Measurements from ENCODE around the gene MVK.

The MVK gene

GRCh38 chr12:109573029-109573913 lies at the start of gene MVK, which contains the start of gene MMAB:
Gene MVK, plus strand, starts transcription at chr12:109573794. Its CDS starts 1,029 bp downstream, at chr12:109574823.
Gene MMAB, minus strand, starts transcription at chr12:109573504. Its CDS starts 24 bp downstream, at chr12:109573480.
- DNase-seq: peak; percentile 100

GRCh38 chr12:109524466-109525278 lies 48.9 kb upstream of the MVK start:
- no peak for DNase-seq

DNA sequence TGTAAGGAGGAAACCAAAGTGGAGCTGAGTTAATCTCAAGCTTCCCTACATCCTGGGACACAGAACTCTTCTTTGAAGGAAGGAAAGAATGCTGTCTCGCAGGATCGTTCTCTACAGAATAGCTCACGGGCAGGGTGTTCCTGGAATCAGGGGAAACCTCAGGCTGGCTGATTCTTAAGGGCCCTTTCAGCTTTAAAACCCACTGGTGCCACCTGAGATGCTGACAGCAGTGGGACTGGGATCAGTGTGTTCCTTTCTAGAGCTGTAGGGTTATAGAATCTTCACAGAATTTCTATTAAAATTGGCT lies 48.4 kb upstream of the MVK start:
- DNase-seq: no peak

GRCh38 chr12:109527489-109528123 lies 46.0 kb upstream of the MVK start:
- no peak for DNase-seq

- DNase-seq: no peak
These were observed 43.6 kb upstream of the MVK start for GRCh38 chr12:109529691-109530640.

- no peak for DNase-seq
These were observed 42.2 kb upstream of the MVK start for GRCh38 chr12:109531411-109531810.

GRCh38 chr12:109532721-109533486 lies 40.7 kb upstream of the MVK start:
- no peak for DNase-seq

DNA sequence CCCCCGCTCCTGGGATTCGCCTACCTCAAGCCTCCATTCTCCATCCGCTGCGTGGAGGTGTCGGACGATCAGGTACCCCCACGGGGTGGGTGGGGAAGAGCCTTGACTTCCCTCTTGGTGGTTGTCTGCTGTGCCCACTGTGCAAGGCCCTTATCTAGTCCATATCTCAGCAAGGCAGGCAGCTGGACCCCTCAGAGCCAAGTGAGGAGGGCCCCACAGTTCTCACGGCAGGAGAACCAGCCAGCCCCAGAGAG lies 40.2 kb upstream of the MVK start:
- no peak for DNase-seq

DNA sequence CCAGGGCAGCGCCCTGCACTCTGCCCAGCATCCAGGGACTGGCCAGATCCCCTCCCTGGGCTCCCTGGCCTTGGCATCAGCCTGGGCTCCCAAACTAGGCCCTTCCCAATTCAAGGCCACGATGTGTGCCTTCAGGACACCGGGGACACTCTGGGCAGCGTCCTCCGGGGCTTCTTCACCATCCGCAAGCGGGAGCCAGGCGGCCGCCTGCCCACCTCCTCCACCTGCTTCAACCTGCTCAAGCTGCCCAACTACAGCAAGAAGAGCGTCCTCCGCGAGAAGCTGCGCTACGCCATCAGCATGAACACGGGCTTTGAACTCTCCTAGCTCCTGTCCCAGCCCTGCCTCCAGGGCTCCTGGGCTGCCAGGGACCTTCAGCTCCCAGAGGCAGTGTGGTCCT lies 39.1 kb upstream of the MVK start:
- no peak for DNase-seq

GRCh38 chr12:109535231-109535862 lies 38.2 kb upstream of the MVK start:
- no peak for DNase-seq

DNA sequence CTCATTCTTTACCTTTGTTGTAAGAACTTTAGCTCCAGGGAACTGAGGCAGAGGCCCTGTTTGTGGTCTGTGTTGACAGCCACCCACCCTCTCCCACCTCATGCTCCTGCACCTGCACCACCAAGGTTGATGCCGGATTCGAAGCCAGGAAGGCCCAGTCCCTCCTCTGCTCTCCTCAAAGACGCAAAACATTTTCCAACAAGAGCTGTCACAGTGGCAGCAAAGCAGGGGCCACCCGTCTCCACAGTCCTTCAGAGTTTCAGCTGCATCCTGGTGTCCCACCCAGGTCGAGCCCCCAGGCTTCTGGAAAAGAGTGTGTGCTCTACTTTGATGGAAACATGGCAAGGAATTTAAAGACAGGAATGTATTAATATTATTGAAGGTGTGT lies 37.7 kb upstream of the MVK start:
- DNase-seq: no peak

- DNase-seq: no peak
These were observed 36.5 kb upstream of the MVK start for GRCh38 chr12:109537136-109537535.

- DNase-seq: no peak
These were observed 35.3 kb upstream of the MVK start for GRCh38 chr12:109538191-109538863.

GRCh38 chr12:109539508-109539907 lies 34.1 kb upstream of the MVK start:
- no peak for DNase-seq

- DNase-seq: no peak
These were observed 32.8 kb upstream of the MVK start for GRCh38 chr12:109540526-109541412.

GRCh38 chr12:109541413-109541726 lies 32.2 kb upstream of the MVK start:
- no peak for DNase-seq

DNA sequence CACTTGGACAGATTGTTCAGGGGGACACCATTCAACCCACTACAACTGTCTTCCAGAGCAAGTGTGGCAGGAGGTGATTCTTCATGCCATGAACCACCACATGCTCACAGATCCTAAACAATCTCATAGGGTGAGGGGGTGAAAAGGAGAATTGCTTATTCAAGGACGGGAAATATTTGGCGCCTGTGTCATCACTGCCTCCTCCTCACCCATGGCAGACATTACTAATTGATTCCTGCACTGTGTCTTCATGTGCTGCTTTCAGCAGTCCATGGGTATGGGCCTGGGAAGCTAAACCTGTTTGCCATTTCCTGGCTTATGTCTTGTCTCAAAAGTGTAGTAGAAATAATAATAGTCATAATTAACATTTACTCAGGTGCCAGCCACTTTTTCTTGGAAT lies 31.6 kb upstream of the MVK start:
- no peak for DNase-seq

GRCh38 chr12:109542876-109543275 lies 30.7 kb upstream of the MVK start:
- no peak for DNase-seq

GRCh38 chr12:109544955-109545531 lies 28.6 kb upstream of the MVK start:
- DNase-seq: peak; percentile 21

GRCh38 chr12:109545826-109546225 lies 27.8 kb upstream of the MVK start:
- no peak for DNase-seq
